ENCODE data around the gene RHOH.

Gene RHOH

GRCh38 chr4:40204507-40205258 is 7.9 kb downstream of the RHOH start:
- DNase-seq (ENCODE audit: extremely low read depth in 1 of 2, low read depth in 1 of 2): no peak

GRCh38 chr4:40205259-40206198 is 8.7 kb downstream of the RHOH start:
- DNase-seq (ENCODE audit: extremely low read depth in 1 of 2, low read depth in 1 of 2): no peak

- no peak for DNase-seq (ENCODE audit: extremely low read depth in 1 of 2, low read depth in 1 of 2)
Measured at GRCh38 chr4:40206426-40206825, 9.6 kb downstream of the RHOH start.

GRCh38 chr4:40209401-40209800 is 12.6 kb downstream of the RHOH start:
- DNase-seq (ENCODE audit: extremely low read depth in 1 of 2, low read depth in 1 of 2): no peak

- no peak for DNase-seq (ENCODE audit: extremely low read depth in 1 of 2, low read depth in 1 of 2)
Measured at GRCh38 chr4:40210776-40211175, 13.9 kb downstream of the RHOH start.

- DNase-seq (ENCODE audit: extremely low read depth in 1 of 2, low read depth in 1 of 2): no peak
Measured at GRCh38 chr4:40211224-40212185, 14.7 kb downstream of the RHOH start.

GRCh38 chr4:40212674-40213527 is 16.1 kb downstream of the RHOH start:
- DNase-seq (ENCODE audit: extremely low read depth in 1 of 2, low read depth in 1 of 2): no peak

- DNase-seq (ENCODE audit: extremely low read depth in 1 of 2, low read depth in 1 of 2): no peak
Measured at GRCh38 chr4:40214038-40214437, 17.2 kb downstream of the RHOH start.

- DNase-seq (ENCODE audit: extremely low read depth in 1 of 2, low read depth in 1 of 2): no peak
Measured at GRCh38 chr4:40214661-40215418, 18.0 kb downstream of the RHOH start.

- no peak for DNase-seq (ENCODE audit: extremely low read depth in 1 of 2, low read depth in 1 of 2)
Measured at GRCh38 chr4:40216622-40217366, 20.0 kb downstream of the RHOH start.

GRCh38 chr4:40221744-40222143 is 24.9 kb downstream of the RHOH start:
- DNase-seq (ENCODE audit: extremely low read depth in 1 of 2, low read depth in 1 of 2): no peak

- DNase-seq (ENCODE audit: extremely low read depth in 1 of 2, low read depth in 1 of 2): no peak
Measured at GRCh38 chr4:40223343-40223742, 26.5 kb downstream of the RHOH start.

GRCh38 chr4:40224432-40224831 is 27.6 kb downstream of the RHOH start:
- DNase-seq (ENCODE audit: extremely low read depth in 1 of 2, low read depth in 1 of 2): no peak

- DNase-seq (ENCODE audit: extremely low read depth in 1 of 2, low read depth in 1 of 2): no peak
Measured at GRCh38 chr4:40225497-40225896, 28.7 kb downstream of the RHOH start.

GRCh38 chr4:40227284-40227683 is 30.5 kb downstream of the RHOH start:
- no peak for DNase-seq (ENCODE audit: extremely low read depth in 1 of 2, low read depth in 1 of 2)

- DNase-seq (ENCODE audit: extremely low read depth in 1 of 2, low read depth in 1 of 2): no peak
Measured at GRCh38 chr4:40228497-40229365, 31.9 kb downstream of the RHOH start.

GRCh38 chr4:40231316-40231863 is 34.6 kb downstream of the RHOH start:
- no peak for DNase-seq (ENCODE audit: extremely low read depth in 1 of 2, low read depth in 1 of 2)
